Measurements from ENCODE around the gene YWHAH. TPM values are rescaled to one million over a fixed set of nuclear protein-coding genes. Genes with fewer than 3 reads are reported as not detected.

The YWHAH gene
- polyA plus RNA-seq (ENCODE audit: insufficient read length in 4 of 4) = 100 to 1,000 TPM in 3 of 4 donors, 10 to 100 TPM in 1; 98.9 to 137 (median 113) TPM

DNA sequence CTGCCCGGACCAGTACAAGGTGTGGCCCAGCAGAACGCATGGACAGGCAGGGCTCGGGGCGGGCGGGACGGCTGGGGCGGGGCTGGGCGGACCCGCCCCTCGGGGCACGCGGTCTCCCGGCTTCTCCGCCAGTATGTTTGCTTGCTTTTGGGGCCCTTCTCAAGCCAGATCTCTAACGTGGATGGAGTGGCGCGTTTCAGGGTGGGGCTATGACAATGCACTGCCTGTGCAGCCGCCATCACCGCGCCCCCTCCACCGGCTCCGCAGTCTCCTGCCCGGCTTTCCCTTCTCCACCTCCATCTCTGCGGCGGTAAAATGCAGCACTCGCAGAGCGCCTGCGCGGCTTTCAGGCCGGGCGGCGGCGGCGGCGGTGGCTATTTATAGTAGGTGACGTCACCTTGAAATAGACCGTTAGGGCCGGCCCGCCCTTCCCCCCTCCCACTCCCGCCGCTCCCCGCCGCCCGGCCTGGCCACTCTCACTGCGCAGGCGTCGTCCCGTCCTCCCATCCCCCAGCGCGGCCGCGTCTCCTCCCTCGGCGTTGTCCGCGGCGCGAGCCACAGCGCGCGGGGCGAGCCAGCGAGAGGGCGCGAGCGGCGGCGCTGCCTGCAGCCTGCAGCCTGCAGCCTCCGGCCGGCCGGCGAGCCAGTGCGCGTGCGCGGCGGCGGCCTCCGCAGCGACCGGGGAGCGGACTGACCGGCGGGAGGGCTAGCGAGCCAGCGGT lies at the start of gene YWHAH:
TSS of gene YWHAH (plus strand) at position 558 of the 722 bp plus-strand sequence. CDS start 199 bp downstream, outside the sequence.
- DNase-seq (ENCODE audit: low read depth in 4 of 4, low spot score in 2 of 4) = peak; percentile 60 to 90 (median 88)

DNA sequence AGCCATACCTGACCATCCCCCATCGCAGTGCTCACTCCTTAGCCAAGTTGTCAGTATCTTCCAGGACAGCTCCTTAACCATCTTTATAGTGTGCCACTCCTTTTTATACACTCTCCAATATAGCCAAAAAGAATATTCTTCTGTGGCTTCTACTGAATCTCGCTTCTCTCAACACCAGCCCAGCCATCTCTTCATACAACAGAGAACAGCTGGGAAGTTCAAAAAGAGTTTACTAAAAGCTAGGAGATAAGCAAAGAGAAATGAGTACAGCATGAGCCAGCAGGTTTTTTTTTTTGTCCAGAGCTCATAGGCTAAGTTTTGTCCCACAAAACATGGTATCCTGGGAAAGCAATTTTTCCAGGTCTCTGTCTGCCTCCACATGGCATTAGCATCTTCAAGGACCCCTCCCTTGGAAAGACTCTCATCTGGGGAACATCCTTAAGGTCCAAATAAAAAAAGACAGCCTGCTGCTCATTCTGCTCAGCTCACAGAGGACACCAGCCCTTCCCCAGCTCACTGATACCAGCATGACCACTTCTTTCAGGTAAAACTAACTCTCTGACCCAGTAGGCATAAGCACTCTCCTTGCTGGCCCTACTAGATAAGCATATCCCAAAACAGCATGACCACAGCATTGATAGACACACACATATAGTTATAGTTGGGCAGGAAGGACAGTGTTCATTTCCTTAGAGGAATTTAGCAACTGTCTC lies 48.8 kb upstream of the YWHAH start:
- DNase-seq (ENCODE audit: low read depth in 4 of 4, low spot score in 2 of 4) = no peak

DNA sequence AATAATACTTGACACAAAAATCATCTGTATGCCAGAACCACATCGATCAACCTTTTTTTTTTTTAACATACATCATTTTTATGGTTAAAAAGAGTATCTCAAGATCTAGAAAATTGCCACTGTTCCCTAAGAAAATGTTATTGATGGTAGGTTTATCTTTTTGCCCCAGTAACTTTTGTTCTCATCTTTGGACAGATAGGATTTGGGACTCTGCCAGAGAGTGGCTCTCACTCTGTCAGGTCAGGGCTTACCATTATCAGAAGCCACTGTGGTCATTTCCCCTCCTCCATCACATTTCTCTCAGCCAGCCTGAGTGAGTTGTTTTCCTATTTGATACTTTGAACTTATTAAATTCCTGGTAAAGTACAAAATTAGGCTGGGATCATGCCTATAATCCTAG lies 47.9 kb upstream of the YWHAH start:
- no peak for DNase-seq (ENCODE audit: low read depth in 4 of 4, low spot score in 2 of 4)

DNA sequence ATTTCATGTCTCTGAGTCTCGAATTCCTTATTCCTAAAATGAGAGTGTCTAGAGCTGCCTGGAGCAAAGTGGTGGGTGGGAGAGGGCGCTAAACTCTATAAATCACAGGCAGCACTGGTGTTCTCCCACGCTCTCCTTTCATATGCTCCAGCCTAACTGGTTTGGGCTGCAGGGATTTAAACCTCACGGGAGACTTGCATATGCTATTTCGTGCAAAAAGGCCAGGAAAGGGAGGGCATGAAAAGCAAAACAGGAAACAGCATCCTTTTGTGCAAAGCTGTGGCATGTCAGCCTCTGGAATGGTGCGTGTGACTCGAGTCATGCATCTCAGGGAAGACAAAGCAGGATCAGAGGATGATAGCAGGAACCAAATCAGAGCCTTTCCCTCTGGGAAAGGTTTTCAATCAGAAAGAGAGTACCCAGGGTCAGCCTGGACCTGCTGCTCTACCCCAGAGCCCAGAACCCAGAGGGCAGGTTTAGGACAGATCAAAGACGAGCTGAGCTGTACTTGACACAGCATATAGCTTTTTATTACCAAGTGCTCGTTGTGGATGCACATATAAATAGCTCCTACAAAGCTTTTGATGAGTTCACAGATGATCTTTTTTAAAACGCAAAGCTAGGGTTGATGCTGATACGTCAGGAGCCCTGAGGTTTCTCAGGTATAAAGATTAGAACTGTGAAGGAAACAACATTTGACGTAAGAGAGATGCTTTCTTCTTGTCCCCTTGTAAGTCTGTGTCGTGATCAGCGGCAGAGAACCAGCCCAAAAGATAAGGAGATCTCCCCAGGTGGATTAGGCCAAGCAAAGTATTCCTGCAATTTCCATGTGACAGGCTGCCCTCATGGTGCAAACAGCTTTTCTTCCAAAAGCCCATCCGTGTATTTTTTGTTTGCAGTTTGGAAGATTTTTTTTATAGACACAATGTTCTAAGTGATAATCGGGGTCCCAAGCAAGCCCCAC lies 46.2 kb upstream of the YWHAH start:
- DNase-seq (ENCODE audit: low read depth in 4 of 4, low spot score in 2 of 4) = peak in 1 of 4 donors; percentile 29

DNA sequence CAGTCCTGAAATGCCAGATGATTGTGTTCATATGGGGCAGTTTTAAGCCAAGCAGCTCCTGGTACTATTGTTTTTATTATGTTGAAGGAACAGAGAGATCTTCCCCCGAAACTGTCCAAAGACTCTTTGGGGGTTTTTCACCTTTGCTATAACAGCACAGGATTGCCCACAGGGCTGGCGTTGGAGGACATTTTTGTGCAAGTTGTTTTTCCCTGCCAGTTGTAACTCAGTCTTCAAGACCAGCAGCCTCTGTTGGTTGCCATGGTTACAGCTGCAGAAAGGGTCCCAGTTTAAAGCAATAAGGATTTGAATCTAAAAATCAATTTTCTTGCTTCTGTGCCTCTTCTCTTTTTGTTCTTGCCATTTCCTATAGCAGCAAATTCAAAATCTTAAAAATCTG lies 45.4 kb upstream of the YWHAH start:
- no peak for DNase-seq (ENCODE audit: low read depth in 4 of 4, low spot score in 2 of 4)

GRCh38 chr22:31899669-31900068 lies 44.7 kb upstream of the YWHAH start:
- DNase-seq (ENCODE audit: low read depth in 4 of 4, low spot score in 2 of 4) = no peak

- no peak for DNase-seq (ENCODE audit: low read depth in 4 of 4, low spot score in 2 of 4)
These were observed 42.8 kb upstream of the YWHAH start for GRCh38 chr22:31901388-31902137.

- no peak for DNase-seq (ENCODE audit: low read depth in 4 of 4, low spot score in 2 of 4)
These were observed 39.7 kb upstream of the YWHAH start for GRCh38 chr22:31904651-31905050.

- no peak for DNase-seq (ENCODE audit: low read depth in 4 of 4, low spot score in 2 of 4)
These were observed 39.0 kb upstream of the YWHAH start for GRCh38 chr22:31905356-31905755.

- no peak for DNase-seq (ENCODE audit: low read depth in 4 of 4, low spot score in 2 of 4)
These were observed 38.2 kb upstream of the YWHAH start for GRCh38 chr22:31906086-31906485.

DNA sequence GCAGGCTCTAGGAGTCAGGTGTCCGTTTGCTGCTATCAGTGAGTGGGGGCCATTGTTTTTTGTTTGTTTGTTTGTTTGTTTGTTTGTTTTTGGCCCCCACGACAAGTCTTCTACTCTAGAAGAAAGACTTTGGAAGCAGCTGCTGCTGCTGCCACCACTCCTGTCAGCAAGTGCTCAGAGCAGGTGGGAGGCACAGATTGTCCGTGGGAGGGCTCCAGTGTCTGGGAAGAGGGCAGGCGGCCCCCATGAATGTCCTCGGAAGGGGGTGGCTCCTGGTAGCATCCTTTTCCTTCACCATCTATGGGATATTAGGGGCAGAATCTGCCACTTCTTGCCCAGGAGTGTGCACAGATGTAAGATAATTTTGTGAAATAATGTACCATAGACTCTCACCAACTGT lies 37.8 kb upstream of the YWHAH start:
- DNase-seq (ENCODE audit: low read depth in 4 of 4, low spot score in 2 of 4) = no peak

GRCh38 chr22:31909977-31910376 lies 34.4 kb upstream of the YWHAH start:
- no peak for DNase-seq (ENCODE audit: low read depth in 4 of 4, low spot score in 2 of 4)

- no peak for DNase-seq (ENCODE audit: low read depth in 4 of 4, low spot score in 2 of 4)
These were observed 32.5 kb upstream of the YWHAH start for GRCh38 chr22:31911565-31912406.

- no peak for DNase-seq (ENCODE audit: low read depth in 4 of 4, low spot score in 2 of 4)
These were observed 32.0 kb upstream of the YWHAH start for GRCh38 chr22:31912407-31912743.

- DNase-seq (ENCODE audit: low read depth in 4 of 4, low spot score in 2 of 4) = no peak
These were observed 28.7 kb upstream of the YWHAH start for GRCh38 chr22:31915586-31915985.

GRCh38 chr22:31917227-31917921 lies 27.0 kb upstream of the YWHAH start:
- no peak for DNase-seq (ENCODE audit: low read depth in 4 of 4, low spot score in 2 of 4)

GRCh38 chr22:31919730-31920129 lies 24.6 kb upstream of the YWHAH start:
- no peak for DNase-seq (ENCODE audit: low read depth in 4 of 4, low spot score in 2 of 4)

DNA sequence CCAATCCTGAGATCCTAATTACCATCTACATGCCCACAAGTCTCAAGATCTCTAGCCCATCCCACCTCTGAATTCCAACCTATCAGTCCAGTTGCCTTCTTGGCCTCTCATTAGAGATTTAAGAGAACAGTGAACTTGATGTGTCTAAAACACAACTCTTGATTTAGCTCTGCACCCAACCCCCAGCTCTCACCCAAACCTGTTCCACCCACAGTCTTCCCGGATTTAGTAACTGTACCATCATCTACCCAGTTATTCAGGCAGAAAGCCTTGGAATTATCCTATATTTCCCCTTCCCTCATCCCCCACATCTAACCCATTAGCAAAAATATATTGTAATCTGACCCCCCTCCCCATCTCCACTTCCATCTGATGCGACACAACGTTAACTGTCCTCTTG lies 24.0 kb upstream of the YWHAH start:
- DNase-seq (ENCODE audit: low read depth in 4 of 4, low spot score in 2 of 4) = no peak

DNA sequence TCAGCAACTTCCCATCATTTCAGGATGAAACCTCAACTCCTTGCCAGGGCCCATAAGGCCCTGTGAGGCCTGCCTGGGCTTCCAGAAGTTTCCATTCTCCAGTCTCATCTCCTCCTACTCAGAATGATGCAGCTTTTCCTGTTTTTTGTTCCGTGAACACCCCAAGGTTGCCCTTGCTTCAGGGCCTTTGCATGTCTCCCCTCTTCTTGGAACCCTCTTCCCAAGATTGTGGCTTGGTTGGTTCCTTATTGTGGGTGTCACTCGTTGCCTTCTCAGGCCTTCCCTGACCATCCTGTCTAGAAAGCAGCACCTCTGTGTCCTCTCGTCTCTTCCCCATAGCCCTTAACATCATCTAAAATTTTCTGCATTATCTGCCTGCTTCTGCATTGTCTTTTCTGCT lies 23.2 kb upstream of the YWHAH start:
- no peak for DNase-seq (ENCODE audit: low read depth in 4 of 4, low spot score in 2 of 4)

Data from left renal cortex interstitium (tissue), 4 donors.